HG02943 (cell line): ENCODE results near the gene ABL1.
"Not testable (repeated sequence)": the region's sequence is repeated elsewhere in the genome, so short reads cannot be mapped to it uniquely, and the experiment has no call there.

Source experiments
- ATAC-seq: cut with Tn5 transposase; IDR thresholded peaks from one replicate; pipeline ENCODE4 v1.9.1; 2021; ENCODE audit warnings: mild to moderate bottlenecking, low read depth, moderate library complexity; ENCODE audit not compliant: unreplicated experiment

ABL1 gene

DNA sequence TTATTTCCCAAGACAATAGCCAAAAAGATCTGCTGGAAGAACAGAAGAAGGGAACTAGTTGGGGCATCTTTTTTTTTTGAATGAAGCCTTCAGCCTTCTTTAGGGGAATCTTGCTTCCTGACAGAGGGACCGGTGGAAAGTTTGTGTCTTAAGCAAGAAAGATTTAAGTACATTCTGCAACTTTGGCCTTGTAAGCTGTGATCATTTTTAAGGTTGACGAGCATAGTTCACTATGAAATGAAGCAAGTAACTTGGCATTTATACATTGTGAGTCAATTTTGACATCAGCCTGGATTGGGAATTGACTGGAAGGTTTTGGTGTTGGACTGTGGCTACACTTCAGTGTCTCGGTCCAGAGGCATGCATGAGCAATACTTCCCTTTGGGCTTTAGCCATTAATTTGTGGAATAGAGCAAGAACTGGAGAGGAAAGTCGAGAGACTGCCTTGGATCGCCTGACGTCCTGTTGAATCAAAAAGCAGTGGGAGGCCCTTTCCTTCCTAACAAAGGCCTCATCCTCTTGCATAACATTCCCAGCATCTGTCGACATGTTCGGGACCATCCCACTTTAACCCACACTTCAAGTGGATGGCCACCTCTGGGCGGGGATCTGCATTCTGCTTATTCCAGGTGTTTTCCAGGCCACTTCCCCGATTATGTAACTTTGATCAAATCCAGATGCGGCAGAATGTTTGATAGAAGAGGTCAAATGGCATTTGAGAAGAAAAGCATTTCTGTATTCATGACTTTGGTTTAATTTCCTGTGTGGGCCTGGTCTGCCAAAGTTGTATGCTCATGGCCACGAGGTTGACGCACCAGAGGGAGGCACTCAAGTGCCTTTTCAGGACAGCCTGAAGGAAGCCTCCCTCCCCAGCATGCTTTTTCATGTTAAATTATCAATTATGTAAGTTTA, 12.5 kb downstream of the ABL1 start:
- ATAC-seq: no peak

DNA sequence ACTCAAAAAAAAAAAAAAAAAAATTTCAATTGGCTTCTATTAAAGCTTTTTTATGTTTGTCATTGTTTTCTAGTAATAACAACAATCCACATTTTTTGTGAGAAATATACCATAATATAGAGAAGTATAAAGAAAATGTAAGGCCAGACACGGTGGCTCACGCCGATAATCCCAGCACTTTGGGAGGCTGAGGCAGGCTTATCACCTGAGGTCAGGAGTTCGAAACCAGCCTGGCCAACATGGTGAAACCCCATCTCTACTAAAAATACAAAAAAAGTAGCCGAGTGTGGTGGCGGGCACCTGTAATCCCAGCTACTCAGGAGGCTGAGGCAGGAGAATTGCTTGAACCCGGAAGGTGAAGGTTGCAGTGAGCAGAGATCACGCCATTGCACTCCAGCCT, 13.5 kb downstream of the ABL1 start:
- ATAC-seq: not testable (repeated sequence)

DNA sequence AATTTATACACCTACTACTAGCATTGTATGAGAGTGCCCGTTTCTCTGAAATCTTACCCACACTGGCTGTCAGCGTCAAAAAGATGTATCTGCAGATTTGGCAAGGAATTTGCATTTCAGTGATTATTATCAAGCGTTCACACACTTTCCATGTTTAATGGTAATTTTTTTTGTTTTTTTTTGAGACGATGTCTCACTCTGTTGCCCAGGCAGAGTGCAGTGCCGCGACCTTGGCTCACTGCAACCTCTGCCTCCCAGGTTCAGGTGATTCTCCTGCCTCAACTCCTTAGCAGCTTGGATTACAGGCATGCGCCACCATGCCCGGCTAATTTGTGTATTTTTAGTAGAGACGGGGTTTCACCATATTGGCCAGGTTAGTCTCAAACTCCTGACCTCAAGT, 14.3 kb downstream of the ABL1 start:
- no peak for ATAC-seq

DNA sequence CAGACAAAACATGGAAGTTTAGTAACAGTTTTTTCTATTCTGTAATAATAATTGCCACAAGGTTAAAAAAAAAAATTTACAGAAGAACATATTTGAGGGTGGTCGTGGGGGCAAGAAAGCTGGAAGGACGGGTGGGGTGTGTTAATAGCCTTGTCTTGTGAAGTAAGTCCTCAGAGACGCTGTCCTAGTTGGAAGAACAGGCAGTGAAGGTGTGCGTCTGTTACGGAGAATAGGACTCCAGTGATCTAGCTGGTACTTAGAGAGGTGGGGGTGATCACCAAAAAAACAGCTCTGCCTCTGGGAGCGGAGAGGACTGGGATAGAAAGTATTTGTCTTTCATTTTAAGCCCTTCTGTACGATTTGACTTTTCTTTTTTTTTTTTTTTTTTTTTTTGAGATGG, 17.7 kb downstream of the ABL1 start:
- ATAC-seq: no peak

DNA sequence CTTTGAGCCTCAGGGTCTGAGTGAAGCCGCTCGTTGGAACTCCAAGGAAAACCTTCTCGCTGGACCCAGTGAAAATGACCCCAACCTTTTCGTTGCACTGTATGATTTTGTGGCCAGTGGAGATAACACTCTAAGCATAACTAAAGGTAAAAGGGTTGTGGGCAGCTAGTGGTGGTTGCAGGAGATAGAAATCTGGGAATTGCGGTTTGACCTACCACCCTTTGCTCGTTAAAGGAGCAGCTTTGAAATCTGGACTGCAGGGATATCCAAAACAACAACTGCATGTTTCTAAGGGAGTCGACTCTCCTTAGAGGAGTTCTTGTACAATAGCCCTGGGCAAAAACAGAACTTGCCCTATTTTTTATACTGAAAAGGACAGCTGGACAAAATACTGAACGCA, 19.0 kb downstream of the ABL1 start:
- ATAC-seq: no peak

DNA sequence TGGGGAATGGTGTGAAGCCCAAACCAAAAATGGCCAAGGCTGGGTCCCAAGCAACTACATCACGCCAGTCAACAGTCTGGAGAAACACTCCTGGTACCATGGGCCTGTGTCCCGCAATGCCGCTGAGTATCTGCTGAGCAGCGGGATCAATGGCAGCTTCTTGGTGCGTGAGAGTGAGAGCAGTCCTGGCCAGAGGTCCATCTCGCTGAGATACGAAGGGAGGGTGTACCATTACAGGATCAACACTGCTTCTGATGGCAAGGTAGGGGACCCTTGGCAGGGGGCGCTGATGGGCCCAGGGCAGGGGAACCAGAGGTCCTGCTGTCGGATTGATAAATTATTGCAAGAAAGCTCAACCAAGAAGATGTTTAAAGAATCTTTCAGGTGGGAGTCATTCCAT, 19.8 kb downstream of the ABL1 start:
- ATAC-seq: no peak

DNA sequence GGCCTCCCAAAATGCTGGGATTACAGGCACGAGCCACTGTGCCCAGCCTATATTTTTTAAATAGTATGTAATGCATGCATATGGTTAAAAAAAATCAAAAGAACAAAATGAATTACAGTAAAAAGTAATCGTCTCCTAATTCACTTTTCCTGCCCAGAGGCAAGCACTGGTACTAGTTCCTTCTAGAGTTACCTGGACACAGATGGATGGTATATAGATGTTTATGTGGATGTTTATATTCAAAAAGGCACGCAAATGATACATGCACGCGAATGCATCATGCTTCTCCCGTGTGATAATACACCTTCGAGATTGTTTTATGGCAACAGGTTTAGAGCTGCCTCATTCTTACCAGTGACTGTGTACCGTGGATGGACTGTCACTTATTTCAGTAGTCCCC, 21.4 kb downstream of the ABL1 start:
- ATAC-seq: no peak

DNA sequence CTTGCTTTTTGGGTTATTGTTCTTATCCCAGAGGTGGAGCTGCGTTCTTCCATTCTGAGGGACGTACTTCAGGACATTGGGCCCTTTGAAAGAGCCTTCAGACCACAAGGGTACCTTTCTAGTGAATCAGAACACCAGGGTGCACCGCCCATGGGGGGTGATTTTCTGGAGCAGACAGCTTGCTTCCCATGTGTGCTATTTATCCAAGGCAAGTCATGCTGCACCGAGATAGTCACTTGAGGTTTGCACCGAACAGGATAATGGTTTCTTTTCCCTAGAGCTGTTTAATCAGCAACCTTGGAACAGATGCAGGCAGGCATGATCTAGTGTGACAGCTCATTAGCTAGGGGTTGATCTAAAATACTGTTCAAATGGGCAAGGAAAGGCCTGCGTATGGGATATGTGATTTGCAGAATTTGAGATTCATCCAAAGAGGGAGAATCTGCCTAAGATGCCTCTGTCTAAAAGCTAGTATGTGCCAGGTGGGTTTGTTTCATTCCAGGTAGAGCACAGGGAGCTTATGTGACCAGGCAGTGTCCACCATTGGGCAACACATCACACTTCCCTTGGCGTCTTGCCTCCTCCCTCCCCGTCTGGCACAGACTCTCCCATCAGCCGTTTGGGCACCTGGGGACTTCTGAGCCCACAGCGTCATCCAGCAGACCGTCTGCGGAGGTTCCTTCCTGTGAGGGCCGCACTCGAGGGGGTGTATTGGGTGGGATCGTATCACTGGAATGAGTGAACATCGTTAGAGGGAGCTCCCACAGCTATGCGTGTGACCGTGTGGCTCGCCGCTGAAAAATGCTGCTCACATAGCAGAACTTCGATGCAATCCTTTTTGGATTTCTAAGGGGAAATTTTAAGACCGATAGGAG, 23.0 kb downstream of the ABL1 start:
- ATAC-seq: no peak

DNA sequence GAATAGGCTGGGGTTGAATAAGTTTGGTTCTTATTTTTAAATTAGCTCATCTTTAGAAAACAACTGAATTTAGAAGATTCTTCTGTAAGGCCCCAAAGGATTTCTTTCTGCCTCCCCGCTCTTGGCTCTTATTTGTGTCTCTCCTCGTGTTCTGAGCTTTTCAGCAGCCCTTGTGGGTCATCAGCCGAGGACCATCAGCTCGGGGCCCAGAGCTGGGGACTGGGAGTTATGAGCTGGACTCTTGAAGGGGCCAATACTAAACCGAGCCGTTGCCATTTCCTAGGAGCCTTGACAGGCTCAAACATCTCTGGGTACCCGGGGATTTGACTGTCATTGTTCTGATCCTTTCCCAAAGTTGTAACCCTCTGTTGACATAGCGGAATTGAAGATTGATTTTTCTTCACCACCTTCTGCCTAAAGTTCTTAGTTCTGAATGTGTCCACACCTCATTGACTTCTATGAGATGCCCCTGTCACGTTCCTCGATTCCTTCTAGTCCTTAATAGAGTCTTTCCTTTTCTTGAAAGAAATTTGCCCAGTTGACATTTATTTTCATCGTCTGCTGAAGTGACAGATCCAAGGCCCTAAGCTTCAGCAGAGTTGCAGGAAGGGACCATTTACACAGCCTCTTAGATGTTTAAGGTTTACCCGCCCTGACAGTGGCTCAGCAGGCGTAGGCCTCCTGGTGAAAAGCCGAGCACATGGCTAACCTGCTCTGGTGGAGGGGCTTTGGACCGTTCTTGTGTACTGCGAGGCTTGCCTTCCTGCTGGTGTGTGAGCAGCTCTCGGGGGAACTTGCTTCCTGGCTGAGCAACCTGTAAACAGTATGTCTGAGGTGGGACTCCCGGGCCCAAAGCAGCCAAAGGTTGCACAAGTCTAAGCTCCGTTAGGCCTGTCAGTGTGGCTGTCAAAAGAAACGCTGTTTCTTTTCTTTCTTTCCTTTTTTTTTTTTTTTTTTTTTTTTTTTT, 24.0 kb downstream of the ABL1 start:
- no peak for ATAC-seq

DNA sequence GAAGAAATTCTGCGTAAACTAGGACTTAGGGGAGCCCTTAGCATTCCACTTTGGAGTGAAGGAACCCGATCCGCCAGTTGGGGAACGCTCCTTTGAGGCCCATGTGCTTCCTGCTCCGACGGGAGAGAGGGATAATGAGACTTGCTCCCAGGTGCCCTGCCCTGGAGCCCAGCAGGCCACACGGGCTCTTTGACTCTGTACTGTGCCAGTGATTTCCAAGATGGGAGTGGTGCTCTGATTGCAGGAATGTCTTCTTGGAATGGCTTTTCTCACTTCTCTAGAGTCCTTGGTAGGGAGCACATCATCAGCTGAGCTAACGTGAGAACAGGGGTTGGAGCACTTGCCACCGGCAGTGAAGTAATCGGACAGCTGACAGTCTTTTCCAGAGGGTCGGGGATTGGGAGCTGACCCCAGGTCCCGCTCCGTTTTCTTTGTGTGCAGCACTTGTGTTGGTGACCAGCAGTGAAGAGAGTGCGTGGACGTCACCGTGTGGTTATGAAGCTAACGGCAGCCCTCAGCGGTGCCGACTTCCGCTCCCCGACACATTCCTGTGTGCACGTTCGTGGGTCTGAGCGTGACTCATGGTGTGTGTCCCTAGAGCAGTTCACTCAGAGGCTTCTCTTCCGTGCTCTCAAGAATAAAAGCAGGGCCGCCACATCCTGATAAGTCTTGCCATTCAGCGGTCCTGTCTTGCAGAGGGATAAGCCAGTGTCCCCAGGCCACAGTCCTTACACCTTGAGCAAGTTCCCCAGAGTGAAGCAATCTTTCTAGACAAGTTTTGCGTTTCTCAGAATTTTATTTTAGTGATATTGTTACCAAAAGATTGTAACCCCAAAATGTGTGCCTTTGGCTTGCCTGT, 25.6 kb downstream of the ABL1 start:
- ATAC-seq: no peak

DNA sequence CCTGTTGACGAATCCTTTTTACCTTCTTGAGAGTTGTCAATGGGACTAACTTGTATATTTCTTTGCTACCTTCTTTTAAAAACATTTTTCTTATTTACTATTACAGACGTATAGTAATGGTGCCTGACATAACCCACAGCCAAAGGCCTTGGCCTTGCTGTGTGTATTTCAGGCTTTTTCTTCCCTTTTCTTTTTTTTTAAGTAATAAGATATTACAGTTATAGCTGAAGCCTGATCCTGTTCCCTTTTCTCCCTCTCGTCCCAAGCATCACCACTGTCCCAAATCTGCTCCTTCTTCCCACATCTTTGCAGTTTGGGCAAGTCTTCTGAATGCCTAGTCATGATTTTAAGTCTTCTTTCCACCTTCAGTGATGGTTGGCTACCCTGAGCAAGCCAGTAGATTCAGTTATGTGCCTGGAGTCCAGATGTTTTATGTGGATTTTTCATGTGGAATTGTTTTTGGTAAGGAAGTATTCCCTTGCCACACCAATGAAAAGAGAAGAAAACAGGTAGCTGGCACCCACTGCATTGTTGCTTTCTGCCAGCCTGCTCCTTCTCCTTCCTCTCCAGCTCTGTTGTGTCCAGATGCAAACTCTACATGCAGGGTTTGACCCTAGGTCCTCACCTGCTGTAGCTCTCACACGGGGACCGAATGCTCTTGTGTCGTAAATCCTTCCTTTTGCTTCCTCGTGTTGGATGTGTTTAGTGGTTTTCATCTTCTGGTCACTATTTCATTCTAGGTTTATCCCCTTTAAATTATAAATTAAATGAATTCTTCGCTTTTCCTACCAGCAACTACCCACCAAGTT, 26.5 kb downstream of the ABL1 start:
- ATAC-seq: no peak

DNA sequence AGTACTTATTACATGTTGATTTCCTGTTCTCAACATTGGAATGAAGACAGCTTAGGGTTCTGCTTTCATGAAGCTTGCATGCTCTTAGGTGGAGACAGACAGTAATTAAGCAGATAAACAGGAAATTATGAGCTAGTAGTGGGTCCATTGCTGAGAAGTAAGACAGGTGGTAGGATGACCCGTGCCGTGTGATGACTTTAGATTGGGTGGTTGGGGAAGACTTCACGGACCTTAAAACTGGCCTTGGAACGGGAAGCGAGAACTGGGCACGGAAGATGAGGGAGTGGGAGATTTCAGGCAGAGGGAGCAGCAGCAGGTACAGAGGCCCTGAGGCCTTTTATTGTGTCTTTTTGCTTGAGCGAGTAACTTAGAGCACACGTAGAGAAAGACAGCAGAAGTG, 27.2 kb downstream of the ABL1 start:
- no peak for ATAC-seq

DNA sequence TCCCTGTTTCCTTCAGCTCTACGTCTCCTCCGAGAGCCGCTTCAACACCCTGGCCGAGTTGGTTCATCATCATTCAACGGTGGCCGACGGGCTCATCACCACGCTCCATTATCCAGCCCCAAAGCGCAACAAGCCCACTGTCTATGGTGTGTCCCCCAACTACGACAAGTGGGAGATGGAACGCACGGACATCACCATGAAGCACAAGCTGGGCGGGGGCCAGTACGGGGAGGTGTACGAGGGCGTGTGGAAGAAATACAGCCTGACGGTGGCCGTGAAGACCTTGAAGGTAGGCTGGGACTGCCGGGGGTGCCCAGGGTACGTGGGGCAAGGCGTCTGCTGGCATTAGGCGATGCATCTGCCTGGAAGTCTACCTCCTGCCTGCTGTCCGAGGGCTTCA, 27.7 kb downstream of the ABL1 start:
- ATAC-seq: no peak

DNA sequence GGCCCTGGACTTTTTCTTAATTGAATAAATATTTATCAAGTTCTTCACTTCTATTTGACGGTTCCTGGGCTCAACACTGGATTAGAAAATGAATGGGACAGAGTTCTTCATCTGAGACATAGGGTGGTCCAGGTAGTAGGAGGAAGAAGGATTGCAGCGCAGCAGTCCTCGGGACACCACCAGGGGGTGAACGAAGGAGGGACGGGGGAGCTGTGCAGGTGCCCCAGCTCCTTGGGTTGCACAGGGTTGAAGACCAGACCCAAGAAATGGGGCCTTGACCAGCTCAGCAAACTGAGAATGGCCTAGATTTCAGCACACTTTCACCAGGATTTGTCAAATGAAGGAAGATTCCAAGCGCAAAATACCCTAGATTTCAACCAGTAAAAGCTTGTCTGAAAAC, 29.5 kb downstream of the ABL1 start:
- ATAC-seq: no peak

DNA sequence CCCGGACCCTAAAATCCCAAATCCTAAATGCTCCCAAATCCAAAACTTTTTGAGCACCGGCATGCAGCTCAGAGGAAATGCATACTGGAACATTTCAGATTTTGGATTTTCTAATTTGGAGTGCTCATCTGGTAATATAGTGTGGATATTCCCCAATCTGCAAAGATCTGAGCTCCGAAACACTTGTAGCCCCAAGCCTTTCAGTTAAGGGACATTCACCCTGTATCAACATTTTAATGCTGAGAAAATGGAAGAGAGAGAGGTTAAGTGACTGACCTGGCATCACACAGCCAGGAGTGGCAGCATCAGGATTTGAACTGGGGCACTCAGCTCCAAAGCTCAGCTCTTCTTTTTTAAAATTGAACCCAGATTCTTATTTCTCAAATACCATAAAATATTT, 30.9 kb downstream of the ABL1 start:
- ATAC-seq: no peak

DNA sequence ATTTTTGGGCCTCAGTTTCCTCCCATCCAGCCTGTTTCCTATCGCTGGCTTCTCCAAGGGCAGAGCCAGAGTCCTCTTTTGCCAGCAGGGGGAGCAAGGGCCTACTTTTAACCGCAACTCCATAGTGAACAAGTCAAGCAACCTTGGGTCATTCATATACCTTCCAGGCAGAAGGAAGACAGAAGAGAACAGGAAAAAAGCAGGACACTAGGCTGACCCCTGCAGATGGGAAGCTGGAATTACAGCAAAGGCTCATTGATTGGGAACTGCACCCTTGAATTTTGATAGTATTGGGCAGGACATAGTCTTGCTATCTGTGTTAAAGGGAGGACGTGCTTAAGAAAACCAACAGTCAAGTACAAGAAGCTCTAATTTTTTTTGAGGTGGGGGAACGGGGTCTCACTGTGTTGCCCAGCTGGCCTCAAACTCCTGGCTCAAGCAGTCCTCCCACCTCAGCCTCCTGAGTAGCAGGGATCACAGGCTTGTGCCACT, 31.5 kb downstream of the ABL1 start:
- ATAC-seq: no peak

DNA sequence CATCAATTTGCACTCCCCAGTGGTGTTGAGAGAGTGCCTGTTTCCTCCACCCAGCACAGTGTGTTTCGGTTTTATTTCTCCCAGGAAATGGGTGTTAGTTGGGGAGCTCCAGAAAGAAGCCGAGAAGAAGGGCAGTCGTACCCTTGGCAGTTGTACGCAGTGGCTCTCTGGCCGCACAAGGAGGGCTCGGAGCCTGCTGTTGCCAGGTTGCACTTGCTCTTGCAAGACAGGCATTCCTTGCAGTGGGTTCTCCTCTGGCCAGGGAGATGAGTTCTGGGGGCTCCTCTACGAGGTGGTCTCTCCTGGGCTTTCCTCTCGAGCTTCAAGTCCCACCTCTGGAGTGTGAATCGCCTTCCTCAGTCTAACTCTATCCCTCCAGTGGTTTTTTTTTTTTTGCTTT, 32.5 kb downstream of the ABL1 start:
- no peak for ATAC-seq

DNA sequence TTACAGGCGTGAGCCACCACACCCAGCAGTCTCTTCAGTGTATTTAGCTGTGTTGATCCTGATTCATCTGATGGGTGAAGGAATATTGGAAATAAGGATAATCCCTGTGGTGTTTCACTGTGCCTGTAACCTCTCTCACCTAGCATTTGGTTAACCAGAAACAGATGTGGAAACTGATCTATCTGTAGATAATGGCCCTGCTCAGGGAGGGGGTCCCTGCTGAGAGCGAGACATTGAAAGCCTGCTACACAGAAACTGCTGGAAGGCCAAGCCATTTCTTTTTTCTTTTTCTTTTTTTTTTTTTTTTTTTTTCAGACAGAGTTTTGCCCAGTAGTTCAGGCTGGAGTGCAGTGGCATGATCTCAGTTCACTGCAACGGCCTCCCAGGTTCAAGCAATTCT, 33.2 kb downstream of the ABL1 start:
- no peak for ATAC-seq

DNA sequence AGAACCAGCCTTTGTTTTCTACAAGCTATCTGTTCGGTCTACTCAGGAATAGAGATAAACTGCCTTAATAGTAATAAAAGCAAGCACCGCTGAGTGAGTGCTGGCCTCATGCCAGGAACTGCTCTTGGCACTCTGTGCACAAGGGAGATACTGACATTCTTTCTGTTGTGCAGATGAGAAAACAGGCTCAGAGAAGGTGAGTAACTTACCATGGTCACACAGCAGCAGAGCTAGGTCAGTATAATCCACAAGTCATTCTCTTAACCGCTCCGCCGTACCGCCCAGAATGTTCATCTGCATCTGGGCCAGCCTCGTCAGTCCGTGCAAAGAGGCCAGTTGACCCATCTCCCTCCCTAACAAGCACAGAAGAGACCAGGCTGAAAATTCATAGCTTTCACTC, 34.2 kb downstream of the ABL1 start:
- ATAC-seq: no peak
